MM.1S (cell line): ENCODE data around the gene EP400.

Experiments
- EZH2 ChIP-seq: fragments of 300-600 bp; sonication (generic); optimal IDR thresholded peaks from 2 replicates; pipeline ENCODE3; 2017; ENCODE audit warnings: low read depth, mild to moderate bottlenecking, antibody characterized with exemption, low read length, mixed read lengths
- EZH2phosphoT487 ChIP-seq: fragments of 300-600 bp; sonication (generic); IDR thresholded peaks from 2 replicates; pipeline ENCODE4 v1.6.1; 2018; ENCODE audit warnings: antibody characterized with exemption, low read length
- TF ChIP-seq, protein P1 (sequence below): fragments of 300-600 bp; sonication (generic); IDR thresholded peaks from 2 replicates; pipeline ENCODE4 v1.5.1; 2016; ENCODE audit warnings: antibody characterized with exemption, low read length, mixed read lengths

DNA sequence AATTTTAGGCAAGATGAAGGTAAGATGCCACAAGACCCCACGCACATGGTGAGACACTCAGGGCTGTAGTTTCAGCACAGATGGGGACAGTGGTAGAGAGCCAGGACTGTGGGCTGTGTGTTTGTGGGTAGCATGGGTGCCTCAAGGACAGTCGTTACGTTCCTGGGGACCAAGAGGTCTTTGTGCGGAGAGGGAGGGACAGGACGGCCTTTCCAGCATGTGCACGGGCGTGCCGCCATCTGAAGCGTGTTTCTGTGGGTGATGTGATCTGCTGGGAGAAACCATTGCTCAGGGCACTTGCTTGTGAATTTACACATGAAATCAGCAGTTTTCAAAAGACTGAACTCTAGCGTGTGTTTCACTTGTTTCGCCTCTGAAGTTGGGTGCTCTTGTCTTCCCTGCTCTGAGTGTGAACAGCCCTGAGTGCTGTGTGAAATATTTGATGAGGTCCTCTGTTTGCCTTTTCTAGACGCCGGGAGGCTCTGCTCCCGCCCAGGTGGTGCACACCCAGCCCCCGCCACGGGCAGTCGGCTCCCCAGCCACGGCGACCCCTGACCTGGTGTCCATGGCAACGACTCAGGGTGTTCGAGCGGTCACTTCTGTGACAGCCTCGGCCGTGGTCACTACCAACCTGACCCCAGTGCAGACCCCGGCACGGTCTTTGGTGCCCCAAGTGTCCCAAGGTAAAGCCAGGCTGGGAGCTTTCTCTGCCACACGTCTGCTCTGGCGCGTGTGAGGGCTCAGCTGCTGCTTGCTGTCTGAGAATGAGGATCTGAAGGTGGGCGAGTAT is 112.1 kb downstream of the EP400 start:
- TF ChIP-seq, protein P1, sequence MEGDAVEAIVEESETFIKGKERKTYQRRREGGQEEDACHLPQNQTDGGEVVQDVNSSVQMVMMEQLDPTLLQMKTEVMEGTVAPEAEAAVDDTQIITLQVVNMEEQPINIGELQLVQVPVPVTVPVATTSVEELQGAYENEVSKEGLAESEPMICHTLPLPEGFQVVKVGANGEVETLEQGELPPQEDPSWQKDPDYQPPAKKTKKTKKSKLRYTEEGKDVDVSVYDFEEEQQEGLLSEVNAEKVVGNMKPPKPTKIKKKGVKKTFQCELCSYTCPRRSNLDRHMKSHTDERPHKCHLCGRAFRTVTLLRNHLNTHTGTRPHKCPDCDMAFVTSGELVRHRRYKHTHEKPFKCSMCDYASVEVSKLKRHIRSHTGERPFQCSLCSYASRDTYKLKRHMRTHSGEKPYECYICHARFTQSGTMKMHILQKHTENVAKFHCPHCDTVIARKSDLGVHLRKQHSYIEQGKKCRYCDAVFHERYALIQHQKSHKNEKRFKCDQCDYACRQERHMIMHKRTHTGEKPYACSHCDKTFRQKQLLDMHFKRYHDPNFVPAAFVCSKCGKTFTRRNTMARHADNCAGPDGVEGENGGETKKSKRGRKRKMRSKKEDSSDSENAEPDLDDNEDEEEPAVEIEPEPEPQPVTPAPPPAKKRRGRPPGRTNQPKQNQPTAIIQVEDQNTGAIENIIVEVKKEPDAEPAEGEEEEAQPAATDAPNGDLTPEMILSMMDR, result no peak
- no peak for TF ChIP-seq EZH2phosphoT487
- TF ChIP-seq EZH2, result no peak
